Stimulated activated CD4-positive, alpha-beta T cell treated with anti-CD3 and anti-CD28 coated beads, Interleukin-12 subunit alpha, Interleukin-12 subunit beta, amount 100 ng/mL, for 4 hours (primary cell): ENCODE data around the gene RAD9A.

ENCODE experiments used
- DNase-seq: peaks from one replicate; pipeline ENCODE4 v3.0.0-alpha.2; 2020

Gene RAD9A

GRCh38 chr11:67375320-67376055, 16.3 kb upstream of the RAD9A start:
- no peak for DNase-seq

- no peak for DNase-seq
Observed at GRCh38 chr11:67376063-67376820, 15.5 kb upstream of the RAD9A start.

- DNase-seq = no peak
Observed at GRCh38 chr11:67376873-67377808, 14.6 kb upstream of the RAD9A start.

- no peak for DNase-seq
Observed at GRCh38 chr11:67378544-67378943, 13.2 kb upstream of the RAD9A start.

GRCh38 chr11:67379061-67380058, 12.4 kb upstream of the RAD9A start:
- no peak for DNase-seq

- no peak for DNase-seq
Observed at GRCh38 chr11:67381244-67381972, 10.4 kb upstream of the RAD9A start.

GRCh38 chr11:67382276-67383136, 9.3 kb upstream of the RAD9A start:
- peak; percentile 76 for DNase-seq

GRCh38 chr11:67384851-67385366, 6.9 kb upstream of the RAD9A start:
- no peak for DNase-seq

GRCh38 chr11:67387069-67387468, 4.7 kb upstream of the RAD9A start:
- no peak for DNase-seq

- DNase-seq = no peak
Observed at GRCh38 chr11:67387518-67387917, 4.3 kb upstream of the RAD9A start.

GRCh38 chr11:67389477-67389876, 2.3 kb upstream of the RAD9A start:
- peak; percentile 53 for DNase-seq

- DNase-seq = no peak
Observed at GRCh38 chr11:67390947-67391303, 861 bp upstream of the RAD9A start.

GRCh38 chr11:67392183-67392715, 463 bp downstream of the RAD9A start:
- no peak for DNase-seq

- no peak for DNase-seq
Observed at GRCh38 chr11:67393437-67393836, 1.7 kb downstream of the RAD9A start.

- no peak for DNase-seq
Observed at GRCh38 chr11:67393990-67394389, 2.2 kb downstream of the RAD9A start.

GRCh38 chr11:67395555-67396258, 3.9 kb downstream of the RAD9A start:
- DNase-seq = no peak

- DNase-seq = no peak
Observed at GRCh38 chr11:67396259-67396581, 4.4 kb downstream of the RAD9A start.

GRCh38 chr11:67396587-67397389, 5.0 kb downstream of the RAD9A start:
- no peak for DNase-seq
